Stimulated activated CD4-positive, alpha-beta T cell treated with anti-CD3 and anti-CD28 coated beads, TNF-alpha, amount 100 ng/mL, for 48 hours (primary cell): Measurements from ENCODE around the gene CELF3.
"Not testable (repeated sequence)": the region's sequence is repeated elsewhere in the genome, so short reads cannot be mapped to it uniquely, and the experiment has no call there.

ENCODE experiments used
- DNase-seq, 3 donors: peaks; one replicate each; pipeline ENCODE4 v3.0.0-alpha.2; 2020; ENCODE audit warnings: low read depth in 3 of 3

Gene CELF3

GRCh38 chr1:151716771-151717631, at the start of gene CELF3:
Gene CELF3, minus strand, starts transcription at chr1:151716803. Its CDS starts 783 bp downstream, at chr1:151716020.
- no peak for DNase-seq

GRCh38 chr1:151763990-151764389, 47.4 kb upstream of the CELF3 start:
- no peak for DNase-seq

GRCh38 chr1:151762941-151763921, 46.6 kb upstream of the CELF3 start, which contains the start of gene MRPL9:
Gene MRPL9, minus strand, starts transcription at chr1:151763496. Its CDS starts 17 bp downstream, at chr1:151763479.
- DNase-seq, result peak; percentile 68 to 80 (median 79)

- DNase-seq, result no peak
Measured at GRCh38 chr1:151760597-151761385, 44.2 kb upstream of the CELF3 start.

- DNase-seq, result no peak
Measured at GRCh38 chr1:151759241-151759640, 42.6 kb upstream of the CELF3 start.

- DNase-seq, result no peak
Measured at GRCh38 chr1:151756291-151756690, 39.7 kb upstream of the CELF3 start.

GRCh38 chr1:151741516-151741915, 24.9 kb upstream of the CELF3 start:
- no peak for DNase-seq

- no peak for DNase-seq
Measured at GRCh38 chr1:151739590-151740355, 23.2 kb upstream of the CELF3 start.

- DNase-seq, result no peak
Measured at GRCh38 chr1:151737479-151737878, 20.9 kb upstream of the CELF3 start.

- DNase-seq, result no peak
Measured at GRCh38 chr1:151737026-151737425, 20.4 kb upstream of the CELF3 start.

GRCh38 chr1:151733995-151734394, 17.4 kb upstream of the CELF3 start:
- DNase-seq, result not testable (repeated sequence)

- DNase-seq, result no peak
Measured at GRCh38 chr1:151733126-151733525, 16.5 kb upstream of the CELF3 start.

GRCh38 chr1:151729966-151730291, 13.3 kb upstream of the CELF3 start:
- no peak for DNase-seq

GRCh38 chr1:151729157-151729965, 12.8 kb upstream of the CELF3 start:
- no peak for DNase-seq

GRCh38 chr1:151728151-151729054, 11.8 kb upstream of the CELF3 start:
- no peak for DNase-seq

- no peak for DNase-seq
Measured at GRCh38 chr1:151723726-151724370, 7.2 kb upstream of the CELF3 start.

- DNase-seq, result no peak
Measured at GRCh38 chr1:151721788-151722510, 5.3 kb upstream of the CELF3 start.
